Adipocyte (in vitro differentiated cells): ENCODE measurements around the gene COG5.
A peak's percentile ranks its signal among the peaks of the same experiment; 100 is the strongest.

Experiments used
- DNase-seq: peaks from one replicate; pipeline ENCODE4 v3.0.0-alpha.2; 2015; ENCODE audit warnings: low read depth
- H3K27me3 ChIP-seq: replicated peaks from 2 replicates; pipeline ENCODE4 v1.7.0; 2013; ENCODE audit warnings: mild to moderate bottlenecking, low read length, moderate library complexity; ENCODE audit not compliant: control insufficient read depth, insufficient read depth
- H3K36me3 ChIP-seq: 2 replicates; pipeline ENCODE4 v1.7.0; 2013; ENCODE audit warnings: low read length, mild to moderate bottlenecking, moderate library complexity; ENCODE audit not compliant: control insufficient read depth, insufficient read depth, severe bottlenecking
- H3K4me1 ChIP-seq: 2 replicates; pipeline ENCODE4 v1.7.0; 2013; ENCODE audit warnings: mild to moderate bottlenecking, low read length, moderate library complexity; ENCODE audit not compliant: control insufficient read depth, insufficient read depth
- H3K4me3 ChIP-seq: 2 replicates; pipeline ENCODE4 v1.7.0; 2013; ENCODE audit warnings: mild to moderate bottlenecking, low read length, moderate library complexity
- H3K9ac ChIP-seq: 2 replicates; pipeline ENCODE4 v1.7.0; 2013; ENCODE audit warnings: mild to moderate bottlenecking, low read length, moderate library complexity
- H3K9me3 ChIP-seq: 2 replicates; pipeline ENCODE4 v1.7.0; 2013; ENCODE audit warnings: mild to moderate bottlenecking, low read length, moderate library complexity; ENCODE audit not compliant: control insufficient read depth

Gene COG5

GRCh38 chr7:107292591-107292990 is 271.1 kb downstream of the COG5 start:
- no peak overlapping the region for H3K4me3 ChIP-seq
- H3K9me3 ChIP-seq: no peaks in the 10 kb centered on the region
- no peak for DNase-seq
- no peak overlapping the region for H3K9ac ChIP-seq
- H3K36me3 ChIP-seq: peaks cover 3% of the 10 kb centered on the region
- no peaks in the 10 kb centered on the region for H3K27me3 ChIP-seq
- no peaks in the 10 kb centered on the region for H3K4me1 ChIP-seq

DNA sequence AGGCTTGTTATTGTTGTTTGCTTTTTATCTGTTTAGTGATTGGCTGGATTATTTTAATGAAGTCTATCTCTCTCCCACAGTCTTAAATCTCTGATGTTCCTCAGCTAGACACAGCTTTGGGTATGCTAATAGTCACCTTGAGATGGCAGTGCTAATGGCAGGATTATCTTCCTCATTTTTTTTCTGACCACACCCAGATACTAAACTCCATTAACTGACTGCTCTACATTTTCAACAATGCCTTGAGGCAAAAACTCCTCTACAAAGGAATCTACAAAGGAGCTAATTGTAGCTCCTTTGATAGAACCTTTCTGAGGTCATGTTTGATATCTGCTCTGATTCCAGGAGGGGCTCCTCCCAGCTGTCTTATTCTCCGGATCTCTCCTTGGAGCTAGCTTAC is 272.3 kb downstream of the COG5 start:
- Histone ChIP-seq H3K4me1 (peaks cover 11% of the 10 kb centered on the region), H3K9me3 (no peaks in the 10 kb centered on the region), H3K36me3 (peaks cover 3% of the 10 kb centered on the region), H3K27me3 (no peaks in the 10 kb centered on the region), H3K9ac (no peak overlapping the region), H3K4me3 (no peak overlapping the region)
- DNase-seq: no peak

DNA sequence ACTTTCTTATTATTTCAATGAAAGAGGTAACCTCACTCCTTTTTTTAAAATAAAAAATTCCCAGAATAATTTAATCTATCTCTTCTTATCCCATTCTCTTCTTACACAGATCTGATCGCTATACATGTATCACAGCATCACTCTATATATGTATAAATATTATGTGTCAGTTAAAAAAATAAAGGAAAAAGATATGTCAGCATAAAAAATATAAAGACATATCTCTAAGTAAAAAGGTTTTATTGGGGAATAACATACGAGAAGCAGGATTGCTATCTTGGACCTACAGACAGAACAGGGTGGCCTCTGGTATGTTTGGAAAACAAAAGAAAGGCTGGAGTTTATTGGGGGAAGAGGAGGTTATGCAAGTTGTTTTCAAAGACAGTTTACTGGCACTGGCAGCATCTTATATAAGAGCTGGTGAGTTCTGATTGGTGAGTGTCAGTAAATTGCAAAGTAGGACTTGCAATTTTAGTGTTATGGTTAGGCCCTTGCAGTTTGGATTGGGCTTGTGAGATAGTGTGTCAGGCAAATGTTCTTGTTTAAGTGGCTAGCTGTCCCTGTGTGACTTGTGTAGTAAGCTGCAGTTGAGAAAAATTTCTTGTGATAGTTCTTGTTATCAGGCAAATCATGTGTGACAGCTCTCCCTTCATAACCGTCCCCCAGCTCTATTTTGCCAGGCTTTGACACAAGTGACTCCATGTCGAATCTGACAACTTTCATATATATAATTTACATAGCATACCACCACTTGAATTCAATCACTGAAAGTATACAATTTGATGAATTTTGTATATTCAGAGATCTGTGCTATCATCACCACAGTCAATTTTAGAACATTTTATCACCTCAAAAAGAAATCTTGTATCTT is 276.7 kb downstream of the COG5 start:
- Histone ChIP-seq H3K9ac (no peak overlapping the region), H3K9me3 (no peaks in the 10 kb centered on the region), H3K27me3 (no peaks in the 10 kb centered on the region), H3K36me3 (peaks cover 11% of the 10 kb centered on the region), H3K4me3 (no peak overlapping the region), H3K4me1 (peaks cover 12% of the 10 kb centered on the region)
- DNase-seq: no peak

DNA sequence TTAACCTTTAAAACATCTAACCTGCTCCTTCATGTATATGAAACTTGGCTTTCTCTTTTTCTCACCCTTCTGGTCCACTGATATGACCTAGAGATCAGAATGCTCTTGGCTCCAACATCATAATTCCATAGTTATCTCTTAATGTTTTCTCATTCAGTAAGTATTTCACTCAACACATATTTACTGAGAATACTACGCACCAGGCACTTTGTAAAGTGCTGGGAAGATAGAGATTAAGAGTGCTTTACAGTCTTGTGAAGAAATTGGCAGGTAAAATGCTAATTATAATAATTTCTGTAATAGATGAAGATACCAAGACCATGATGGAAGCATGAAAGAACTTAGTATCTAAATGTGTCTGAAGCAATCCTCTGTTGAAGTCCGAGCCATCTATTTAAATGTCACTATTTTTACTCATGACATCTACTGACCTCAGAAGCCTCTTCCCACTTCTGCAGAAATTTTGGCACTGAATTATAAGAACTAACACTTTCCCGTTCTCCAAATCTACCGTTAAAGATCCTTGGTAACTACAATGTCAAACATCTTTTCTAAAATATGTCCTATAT is 278.7 kb downstream of the COG5 start:
- DNase-seq: no peak
- no peaks in the 10 kb centered on the region for H3K27me3 ChIP-seq
- no peak overlapping the region for H3K9ac ChIP-seq
- no peak overlapping the region for H3K4me3 ChIP-seq
- H3K36me3 ChIP-seq: peaks cover 11% of the 10 kb centered on the region
- H3K9me3 ChIP-seq: no peaks in the 10 kb centered on the region
- peaks cover 12% of the 10 kb centered on the region for H3K4me1 ChIP-seq

DNA sequence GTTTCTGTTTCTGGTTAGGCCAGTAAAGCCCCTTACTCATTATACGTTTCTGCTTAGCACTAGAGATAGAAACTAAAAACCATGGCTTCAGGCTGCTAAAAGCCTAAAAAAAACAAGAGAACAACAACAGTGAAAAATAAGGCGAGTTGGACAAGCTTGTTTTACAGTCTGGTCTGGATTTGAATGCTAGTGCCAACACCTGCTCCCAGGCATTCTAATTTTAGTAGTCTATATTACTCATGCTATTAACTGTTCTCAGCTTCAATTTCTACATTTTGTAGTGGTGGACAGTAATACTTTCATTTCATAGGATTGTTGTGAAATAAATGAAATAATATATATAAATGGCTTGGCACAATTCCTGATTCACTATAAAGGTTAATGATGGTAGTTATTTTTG is 286.4 kb downstream of the COG5 start:
- Histone ChIP-seq H3K27me3 (no peaks in the 10 kb centered on the region), H3K4me3 (no peak overlapping the region), H3K36me3 (no peaks in the 10 kb centered on the region), H3K4me1 (peaks cover 4% of the 10 kb centered on the region), H3K9me3 (no peaks in the 10 kb centered on the region), H3K9ac (no peak overlapping the region)
- peak; percentile 11 for DNase-seq

DNA sequence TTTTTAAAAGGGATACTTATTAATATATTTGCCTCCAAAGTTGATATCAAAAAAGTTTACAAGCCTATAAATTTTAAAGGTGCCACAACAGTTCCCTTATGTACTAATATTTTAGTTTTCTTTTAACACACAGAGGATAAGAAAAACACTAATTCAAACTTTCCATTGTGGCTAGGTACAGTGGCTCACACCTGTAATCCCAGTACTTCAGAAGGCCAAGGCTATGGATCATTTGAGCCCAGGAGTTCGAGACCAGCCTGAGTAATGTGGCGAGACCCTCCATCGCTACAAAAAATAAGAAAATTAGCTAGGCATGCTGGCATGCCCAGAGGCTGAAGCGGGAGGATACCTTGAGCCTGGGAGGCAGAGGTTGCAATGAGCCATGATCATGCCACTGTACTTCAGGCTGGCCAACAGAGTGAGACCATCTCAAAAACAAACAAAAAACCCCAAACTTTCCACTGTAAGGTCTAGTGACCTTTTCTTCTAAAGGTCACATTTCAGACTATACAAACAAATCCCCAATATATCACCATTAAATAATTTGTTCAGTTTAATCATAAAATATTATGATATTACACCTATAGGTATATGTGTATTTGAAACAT is 287.4 kb downstream of the COG5 start:
- H3K9me3 ChIP-seq: no peaks in the 10 kb centered on the region
- H3K4me3 ChIP-seq: no peak overlapping the region
- peaks cover 4% of the 10 kb centered on the region for H3K4me1 ChIP-seq
- H3K27me3 ChIP-seq: no peaks in the 10 kb centered on the region
- no peaks in the 10 kb centered on the region for H3K36me3 ChIP-seq
- DNase-seq: no peak
- H3K9ac ChIP-seq: no peak overlapping the region

DNA sequence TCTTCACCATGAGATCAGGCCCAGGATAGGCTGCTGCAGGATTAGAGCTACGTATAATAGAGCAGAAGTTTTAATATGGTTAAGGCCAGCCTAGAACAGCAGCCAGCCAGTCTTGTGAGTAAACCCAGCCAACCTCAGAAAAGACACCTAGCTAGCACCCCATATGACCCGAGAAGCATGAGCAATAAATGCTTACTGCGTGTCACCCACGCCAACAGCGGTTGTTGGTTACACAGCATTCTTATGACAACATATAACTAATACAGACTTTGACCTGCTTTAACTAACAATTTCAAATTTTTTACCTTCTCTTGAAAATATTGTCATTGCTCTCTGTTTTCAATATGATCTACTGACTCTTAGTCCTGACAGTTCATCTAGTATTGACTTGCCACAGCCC is 289.2 kb downstream of the COG5 start:
- no peak overlapping the region for H3K9ac ChIP-seq
- no peaks in the 10 kb centered on the region for H3K36me3 ChIP-seq
- no peak overlapping the region for H3K4me3 ChIP-seq
- no peak for DNase-seq
- no peaks in the 10 kb centered on the region for H3K27me3 ChIP-seq
- H3K4me1 ChIP-seq: peaks cover 4% of the 10 kb centered on the region
- no peaks in the 10 kb centered on the region for H3K9me3 ChIP-seq

GRCh38 chr7:107269790-107270189 is 293.9 kb downstream of the COG5 start:
- Histone ChIP-seq H3K4me3 (no peak overlapping the region), H3K4me1 (no peaks in the 10 kb centered on the region), H3K9me3 (no peaks in the 10 kb centered on the region), H3K36me3 (no peaks in the 10 kb centered on the region), H3K27me3 (no peaks in the 10 kb centered on the region), H3K9ac (no peak overlapping the region)
- DNase-seq: no peak

- no peaks in the 10 kb centered on the region for H3K9me3 ChIP-seq
- no peaks in the 10 kb centered on the region for H3K4me1 ChIP-seq
Measured at GRCh38 chr7:107268594-107268993, 295.1 kb downstream of the COG5 start.

DNA sequence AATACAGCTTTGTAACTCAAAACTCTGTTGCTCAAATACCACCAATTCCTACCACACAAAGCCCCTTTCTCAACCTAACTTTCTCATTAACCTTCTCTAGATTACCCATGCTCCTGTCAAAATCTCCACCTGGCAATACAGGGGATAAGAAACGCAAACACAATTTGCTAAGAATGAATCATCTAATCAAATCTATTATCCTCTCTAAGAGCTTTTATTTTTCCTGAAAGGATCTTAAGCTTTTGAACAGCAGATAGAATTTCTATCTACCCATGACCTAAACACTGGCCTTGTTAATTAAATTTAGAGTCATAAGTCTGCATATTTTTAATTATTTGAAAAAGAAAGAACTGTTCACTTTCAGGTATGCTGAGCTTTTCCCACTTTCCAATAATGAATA is 296.6 kb downstream of the COG5 start:
- Histone ChIP-seq H3K4me3 (no peak overlapping the region), H3K9ac (no peak overlapping the region), H3K9me3 (no peaks in the 10 kb centered on the region), H3K27me3 (no peaks in the 10 kb centered on the region), H3K4me1 (peaks cover 4% of the 10 kb centered on the region), H3K36me3 (peaks cover 2% of the 10 kb centered on the region)
- DNase-seq: no peak

More at GRCh38 chr7:107268594-107268993, 295.1 kb downstream of the COG5 start:
- DNase-seq: no peak
- H3K9ac ChIP-seq: no peak overlapping the region
- H3K27me3 ChIP-seq: no peaks in the 10 kb centered on the region
- H3K4me3 ChIP-seq: no peak overlapping the region
- no peaks in the 10 kb centered on the region for H3K36me3 ChIP-seq

GRCh38 chr7:107264723-107265122 is 299.0 kb downstream of the COG5 start:
- Histone ChIP-seq H3K9ac (no peak overlapping the region), H3K4me1 (peaks cover 4% of the 10 kb centered on the region), H3K36me3 (peaks cover 4% of the 10 kb centered on the region), H3K9me3 (no peaks in the 10 kb centered on the region), H3K4me3 (no peak overlapping the region), H3K27me3 (no peaks in the 10 kb centered on the region)
- DNase-seq: no peak
